Activated naive CD4-positive, alpha-beta T cell treated with anti-CD3 and anti-CD28 coated beads, Interleukin-2, amount 50 U/mL, for 24 hours (primary cell): ENCODE results near the gene NCR2.

ENCODE experiments used
- H3K27ac Mint-ChIP-seq: one replicate; pipeline ENCODE4 v1.8.0; 2021; ENCODE audit warnings: mild to moderate bottlenecking, mixed read lengths
- H3K27me3 Mint-ChIP-seq: one replicate; pipeline ENCODE4 v1.8.0; 2021; ENCODE audit warnings: mixed read lengths
- H3K36me3 Mint-ChIP-seq: one replicate; pipeline ENCODE4 v1.8.0; 2021; ENCODE audit warnings: mixed read lengths
- H3K4me1 Mint-ChIP-seq: one replicate; pipeline ENCODE4 v1.8.0; 2021; ENCODE audit warnings: mixed read lengths
- H3K4me3 Mint-ChIP-seq: one replicate; pipeline ENCODE4 v1.8.0; 2021; ENCODE audit warnings: mild to moderate bottlenecking, mixed read lengths
- H3K9me3 Mint-ChIP-seq: one replicate; pipeline ENCODE4 v1.8.0; 2021; ENCODE audit warnings: mixed read lengths

Gene NCR2

DNA sequence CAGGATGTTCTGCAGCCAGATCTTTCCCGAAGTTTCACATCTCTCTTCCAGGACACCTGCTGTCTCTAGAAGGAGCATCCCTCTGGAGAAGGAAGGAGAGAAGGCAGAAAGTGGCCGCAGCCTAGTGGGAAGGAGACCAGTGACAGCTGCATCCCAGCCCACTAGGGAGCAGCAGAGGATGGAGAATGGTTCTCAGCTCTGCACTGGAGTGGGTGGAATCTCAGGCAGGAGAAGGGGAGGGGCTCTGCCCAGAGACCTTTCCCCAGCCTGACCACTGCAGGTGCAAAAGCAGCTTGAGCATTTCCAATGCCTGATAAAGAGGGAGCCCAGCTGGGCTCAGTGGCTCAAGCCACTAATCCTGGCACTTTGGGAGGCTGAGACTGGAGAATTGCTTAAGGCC, 32.3 kb downstream of the NCR2 start:
- H3K27me3 Mint-ChIP-seq, result peaks cover 29% of the 10 kb centered on the region

GRCh38 chr6:41370488-41371111, 35.2 kb downstream of the NCR2 start:
- Mint-ChIP-seq H3K4me1 (peaks cover 38% of the 10 kb centered on the region), H3K27me3 (peaks cover 48% of the 10 kb centered on the region), H3K27ac (no peak overlapping the region), H3K9me3 (no peaks in the 10 kb centered on the region), H3K36me3 (no peaks in the 10 kb centered on the region), H3K4me3 (no peak overlapping the region)

More for the DNA sequence above, 32.3 kb downstream of the NCR2 start:
- Mint-ChIP-seq H3K4me1 (peaks cover 21% of the 10 kb centered on the region), H3K9me3 (no peaks in the 10 kb centered on the region), H3K36me3 (no peaks in the 10 kb centered on the region), H3K4me3 (no peak overlapping the region), H3K27ac (no peak overlapping the region)

GRCh38 chr6:41371461-41371991, 36.1 kb downstream of the NCR2 start:
- H3K4me1 Mint-ChIP-seq, result peaks cover 38% of the 10 kb centered on the region
- H3K27ac Mint-ChIP-seq, result no peak overlapping the region
- peaks cover 54% of the 10 kb centered on the region for H3K27me3 Mint-ChIP-seq
- peak overlapping the region; percentile 92 for H3K4me3 Mint-ChIP-seq
- H3K36me3 Mint-ChIP-seq, result no peaks in the 10 kb centered on the region
- H3K9me3 Mint-ChIP-seq, result no peaks in the 10 kb centered on the region

- peaks cover 59% of the 10 kb centered on the region for H3K27me3 Mint-ChIP-seq
- peak overlapping the region; percentile 92 for H3K4me3 Mint-ChIP-seq
- peak overlapping the region; percentile 84 for H3K27ac Mint-ChIP-seq
- no peaks in the 10 kb centered on the region for H3K36me3 Mint-ChIP-seq
- H3K4me1 Mint-ChIP-seq, result peaks cover 38% of the 10 kb centered on the region
- H3K9me3 Mint-ChIP-seq, result no peaks in the 10 kb centered on the region
Observed at GRCh38 chr6:41371992-41372831, 36.8 kb downstream of the NCR2 start.

DNA sequence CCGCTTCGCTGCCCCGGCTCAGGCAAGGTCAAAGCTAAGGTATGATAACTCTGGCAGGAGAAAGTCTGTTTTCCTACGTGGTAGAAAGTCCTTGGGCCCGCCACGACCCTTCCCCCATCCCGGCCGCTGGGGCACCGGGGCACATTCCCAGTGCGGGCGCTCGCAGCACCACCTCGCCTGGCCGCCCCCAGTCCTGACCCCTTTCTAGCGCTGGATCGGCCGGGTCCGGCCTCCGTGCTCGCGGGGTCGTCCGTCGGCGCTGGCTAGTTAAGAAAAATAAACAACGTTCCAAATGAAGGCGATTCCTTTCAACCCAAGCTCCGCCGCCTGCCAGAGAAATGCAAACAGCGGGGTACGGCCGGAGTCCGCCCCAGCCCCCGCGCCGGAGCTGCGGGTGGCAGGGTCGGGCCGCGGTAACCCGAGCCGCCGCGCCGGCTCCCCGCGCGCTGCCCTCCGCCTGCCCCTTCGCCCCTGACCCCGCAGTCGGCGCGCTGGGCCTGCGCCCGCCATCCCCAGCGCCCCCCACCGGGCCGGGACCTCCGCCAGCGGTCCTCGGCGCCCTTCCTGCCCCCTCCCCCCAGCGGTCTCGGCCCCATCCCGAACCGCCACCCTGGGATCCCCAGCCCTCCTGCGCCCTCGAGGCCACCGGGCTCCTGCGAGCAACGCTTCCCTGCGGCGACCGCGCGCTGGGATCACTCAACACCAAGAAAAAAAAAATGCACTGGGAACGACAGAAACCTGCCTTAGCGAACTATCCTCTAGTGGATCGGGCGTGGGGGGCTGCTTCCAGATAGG, 37.6 kb downstream of the NCR2 start:
- H3K4me1 Mint-ChIP-seq, result peaks cover 38% of the 10 kb centered on the region
- H3K9me3 Mint-ChIP-seq, result no peaks in the 10 kb centered on the region
- peak overlapping the region; percentile 84 for H3K27ac Mint-ChIP-seq
- peak overlapping the region; percentile 92 for H3K4me3 Mint-ChIP-seq
- H3K36me3 Mint-ChIP-seq, result no peaks in the 10 kb centered on the region
- H3K27me3 Mint-ChIP-seq, result peaks cover 61% of the 10 kb centered on the region

DNA sequence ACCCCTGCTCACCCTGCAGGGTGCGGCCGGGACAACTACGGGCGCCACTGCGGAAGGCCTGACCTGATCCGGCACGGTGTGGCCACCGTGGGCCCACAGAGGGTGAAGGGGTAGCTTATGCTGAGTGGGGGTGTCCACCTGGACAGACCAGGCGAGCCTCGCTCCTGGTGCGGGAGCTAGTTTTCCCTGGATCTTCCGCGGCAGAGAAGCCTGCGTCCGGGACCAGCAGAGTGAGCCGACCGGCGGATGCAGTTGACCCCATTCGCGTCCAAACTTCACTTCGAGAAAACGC, 38.2 kb downstream of the NCR2 start:
- H3K27ac Mint-ChIP-seq, result no peak overlapping the region
- no peaks in the 10 kb centered on the region for H3K36me3 Mint-ChIP-seq
- H3K4me3 Mint-ChIP-seq, result peak overlapping the region; percentile 58
- H3K9me3 Mint-ChIP-seq, result no peaks in the 10 kb centered on the region
- peaks cover 61% of the 10 kb centered on the region for H3K27me3 Mint-ChIP-seq
- peaks cover 38% of the 10 kb centered on the region for H3K4me1 Mint-ChIP-seq

DNA sequence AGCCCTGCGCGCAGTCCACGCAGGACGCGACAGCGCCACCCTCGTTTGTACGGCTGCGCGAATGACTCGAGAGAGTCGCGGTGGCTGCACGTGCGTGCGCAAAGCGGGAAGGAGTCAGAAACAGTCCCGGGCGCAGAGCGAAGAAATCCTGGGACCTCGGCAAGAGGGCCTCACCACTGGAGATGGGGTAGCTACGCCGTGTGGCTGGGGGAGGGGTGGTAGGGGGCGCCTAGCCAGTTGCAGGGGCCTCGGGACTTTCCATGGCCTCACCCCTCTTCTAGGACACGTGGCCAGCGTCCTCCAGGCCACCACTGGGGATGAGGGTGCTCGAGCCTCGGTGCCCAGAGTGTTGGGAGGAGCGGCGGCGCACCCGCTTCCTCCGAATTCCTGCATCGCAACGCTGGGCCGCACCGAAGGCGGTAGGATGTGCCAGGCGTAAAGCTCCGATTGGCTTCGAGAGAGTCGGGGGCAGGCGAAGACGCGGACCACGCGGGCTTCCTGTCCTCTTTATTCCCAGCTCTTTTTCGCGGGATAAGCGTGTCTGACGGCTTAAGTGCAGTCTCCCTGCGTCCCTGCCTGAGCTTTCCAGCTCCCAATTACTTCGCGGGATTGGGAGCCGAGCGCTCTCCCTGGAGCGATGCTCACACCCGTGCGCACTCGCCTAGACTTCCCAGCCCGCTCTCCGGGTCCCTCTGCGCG, 38.7 kb downstream of the NCR2 start:
- Mint-ChIP-seq H3K9me3 (no peaks in the 10 kb centered on the region), H3K27ac (no peak overlapping the region), H3K4me3 (peak overlapping the region; percentile 58)

GRCh38 chr6:41374618-41375590, 39.5 kb downstream of the NCR2 start:
- H3K36me3 Mint-ChIP-seq, result no peaks in the 10 kb centered on the region
- H3K4me1 Mint-ChIP-seq, result peaks cover 33% of the 10 kb centered on the region
- peaks cover 60% of the 10 kb centered on the region for H3K27me3 Mint-ChIP-seq
- peak overlapping the region; percentile 36 for H3K4me3 Mint-ChIP-seq
- H3K9me3 Mint-ChIP-seq, result no peaks in the 10 kb centered on the region
- no peak overlapping the region for H3K27ac Mint-ChIP-seq

More for the DNA sequence above, 38.7 kb downstream of the NCR2 start:
- H3K4me1 Mint-ChIP-seq, result peaks cover 34% of the 10 kb centered on the region
- H3K36me3 Mint-ChIP-seq, result no peaks in the 10 kb centered on the region
- H3K27me3 Mint-ChIP-seq, result peaks cover 60% of the 10 kb centered on the region

DNA sequence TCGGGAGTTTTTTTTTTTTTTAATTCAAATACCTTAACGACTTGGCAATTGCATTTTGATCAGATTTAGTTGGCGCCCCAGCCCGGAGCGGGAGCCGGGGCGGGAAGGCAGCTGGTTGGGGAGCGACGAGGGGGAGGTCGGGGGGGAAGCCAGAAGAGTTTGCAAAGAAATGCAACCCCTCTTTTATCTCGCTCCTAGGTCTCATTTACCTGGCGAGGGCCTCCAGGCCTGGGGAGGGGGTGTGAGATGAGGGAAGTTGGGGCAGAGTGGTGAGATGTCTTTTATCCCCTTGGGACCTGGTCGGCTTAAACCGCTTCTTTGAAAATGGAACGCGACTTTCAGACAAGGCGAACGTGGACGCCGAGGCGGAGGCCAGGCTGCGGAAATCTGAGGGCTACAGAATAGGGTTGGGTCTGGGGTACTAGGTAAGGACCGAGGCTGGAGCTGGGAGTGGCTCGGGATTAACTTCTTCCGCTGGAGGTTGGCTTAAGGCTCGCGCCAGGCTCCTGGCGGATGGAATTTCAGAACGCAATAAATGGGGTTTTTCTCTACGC, 40.3 kb downstream of the NCR2 start:
- no peak overlapping the region for H3K27ac Mint-ChIP-seq
- peaks cover 33% of the 10 kb centered on the region for H3K4me1 Mint-ChIP-seq
- H3K9me3 Mint-ChIP-seq, result no peaks in the 10 kb centered on the region
- H3K27me3 Mint-ChIP-seq, result peaks cover 56% of the 10 kb centered on the region
- H3K4me3 Mint-ChIP-seq, result no peak overlapping the region
- H3K36me3 Mint-ChIP-seq, result no peaks in the 10 kb centered on the region

- Mint-ChIP-seq H3K9me3 (no peaks in the 10 kb centered on the region), H3K27ac (no peak overlapping the region), H3K27me3 (peaks cover 52% of the 10 kb centered on the region), H3K4me1 (peaks cover 33% of the 10 kb centered on the region), H3K36me3 (no peaks in the 10 kb centered on the region), H3K4me3 (no peak overlapping the region)
Observed at GRCh38 chr6:41376176-41376575, 40.8 kb downstream of the NCR2 start.

DNA sequence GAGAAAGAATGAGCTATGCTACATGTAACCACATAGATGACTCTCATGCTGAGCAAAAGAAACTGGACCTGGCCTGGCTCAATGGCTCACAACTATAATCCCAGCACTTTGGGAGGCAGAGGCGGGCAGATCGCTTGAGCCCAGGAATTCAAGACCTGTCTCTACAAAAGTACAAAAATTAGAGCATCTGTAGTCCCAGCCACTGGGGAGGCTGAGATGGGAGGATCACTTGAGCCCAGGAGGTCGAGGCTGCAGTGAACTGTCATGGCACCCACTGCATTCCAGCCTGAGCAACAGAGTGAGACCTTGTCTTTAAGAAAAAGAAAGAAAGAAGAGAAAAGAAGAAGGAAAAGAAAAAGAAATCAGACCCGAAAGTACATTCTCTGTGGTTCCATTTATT, 41.7 kb downstream of the NCR2 start:
- Mint-ChIP-seq H3K36me3 (no peaks in the 10 kb centered on the region), H3K27me3 (peaks cover 52% of the 10 kb centered on the region), H3K4me3 (no peak overlapping the region), H3K4me1 (peaks cover 24% of the 10 kb centered on the region), H3K9me3 (no peaks in the 10 kb centered on the region), H3K27ac (no peak overlapping the region)

GRCh38 chr6:41379306-41379705, 43.9 kb downstream of the NCR2 start:
- Mint-ChIP-seq H3K4me3 (no peak overlapping the region), H3K4me1 (peaks cover 9% of the 10 kb centered on the region), H3K27ac (no peak overlapping the region), H3K36me3 (no peaks in the 10 kb centered on the region), H3K27me3 (peaks cover 44% of the 10 kb centered on the region), H3K9me3 (no peaks in the 10 kb centered on the region)

DNA sequence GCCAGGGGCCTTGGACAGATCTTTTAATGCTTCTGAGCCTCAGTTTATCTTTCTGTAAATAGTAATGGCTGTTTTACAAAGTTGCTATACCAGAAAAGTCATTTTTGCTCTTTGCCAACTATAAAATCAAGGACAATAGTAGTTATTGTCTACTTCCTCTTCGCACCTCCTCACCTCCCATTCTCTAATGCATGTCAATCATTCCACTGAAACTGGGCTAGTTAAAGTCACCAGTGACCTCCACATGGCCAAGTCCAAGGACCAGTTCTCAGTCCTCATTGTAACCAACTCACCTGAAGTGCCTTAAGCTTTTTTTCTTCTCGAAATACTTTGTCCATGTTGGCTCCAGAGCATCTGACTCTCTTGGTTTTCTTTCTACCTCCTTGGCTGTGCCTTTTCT, 51.2 kb downstream of the NCR2 start:
- H3K36me3 Mint-ChIP-seq, result no peaks in the 10 kb centered on the region
- H3K9me3 Mint-ChIP-seq, result no peaks in the 10 kb centered on the region
- H3K27me3 Mint-ChIP-seq, result peaks cover 14% of the 10 kb centered on the region
- H3K4me3 Mint-ChIP-seq, result no peak overlapping the region
- no peaks in the 10 kb centered on the region for H3K4me1 Mint-ChIP-seq
- H3K27ac Mint-ChIP-seq, result no peak overlapping the region

DNA sequence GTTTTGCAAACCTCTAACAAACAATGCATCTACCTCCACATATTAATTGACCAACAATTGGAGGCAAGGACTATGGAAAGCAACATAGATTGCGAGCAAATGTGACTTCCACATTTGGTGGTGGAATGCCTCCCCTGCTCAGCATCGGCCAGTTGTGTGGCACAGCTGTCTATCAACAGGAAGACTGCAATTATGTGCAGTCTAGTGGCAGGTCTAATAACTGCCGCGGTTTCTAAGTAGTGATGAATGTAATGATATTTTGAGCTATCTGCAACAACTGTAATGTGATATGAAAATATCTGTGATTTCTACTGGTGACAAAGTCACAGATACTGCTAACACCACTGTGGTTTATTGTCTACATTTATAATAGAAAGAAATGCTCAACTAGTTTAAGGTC, 56.8 kb downstream of the NCR2 start:
- Mint-ChIP-seq H3K27ac (no peak overlapping the region), H3K27me3 (peaks cover 14% of the 10 kb centered on the region), H3K4me3 (no peak overlapping the region), H3K4me1 (no peaks in the 10 kb centered on the region), H3K9me3 (peaks cover 9% of the 10 kb centered on the region), H3K36me3 (peaks cover 5% of the 10 kb centered on the region)
